OCI-M1 (cell line): ENCODE measurements around the gene PVALEF.

Source experiments
- DNase-seq: peaks from one replicate; lab custom pipeline; 2025; lab: John Stamatoyannopoulos, UW

The PVALEF gene

GRCh38 chr17:81196505-81197408, 31.4 kb downstream of the PVALEF start:
- DNase-seq: no peak

DNA sequence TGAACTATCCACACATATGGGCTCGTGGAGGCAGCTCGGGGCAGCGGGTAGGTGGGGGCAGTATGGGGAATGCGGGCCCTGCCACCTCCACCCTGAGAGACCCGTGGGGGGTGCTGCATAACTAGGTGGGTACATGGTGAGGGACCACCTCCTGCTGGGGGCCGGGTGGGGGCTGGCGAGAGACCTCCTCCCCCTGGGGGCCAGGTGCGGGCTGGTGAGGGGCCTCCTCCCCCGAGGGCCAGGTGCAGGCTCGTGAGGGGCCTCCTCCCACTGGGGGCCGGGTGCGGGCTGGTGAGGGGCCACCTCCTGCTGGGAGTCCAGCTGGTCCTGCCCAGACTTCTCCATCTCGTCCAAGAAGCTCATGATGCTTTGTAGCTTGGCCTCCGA, 32.1 kb downstream of the PVALEF start:
- no peak for DNase-seq

DNA sequence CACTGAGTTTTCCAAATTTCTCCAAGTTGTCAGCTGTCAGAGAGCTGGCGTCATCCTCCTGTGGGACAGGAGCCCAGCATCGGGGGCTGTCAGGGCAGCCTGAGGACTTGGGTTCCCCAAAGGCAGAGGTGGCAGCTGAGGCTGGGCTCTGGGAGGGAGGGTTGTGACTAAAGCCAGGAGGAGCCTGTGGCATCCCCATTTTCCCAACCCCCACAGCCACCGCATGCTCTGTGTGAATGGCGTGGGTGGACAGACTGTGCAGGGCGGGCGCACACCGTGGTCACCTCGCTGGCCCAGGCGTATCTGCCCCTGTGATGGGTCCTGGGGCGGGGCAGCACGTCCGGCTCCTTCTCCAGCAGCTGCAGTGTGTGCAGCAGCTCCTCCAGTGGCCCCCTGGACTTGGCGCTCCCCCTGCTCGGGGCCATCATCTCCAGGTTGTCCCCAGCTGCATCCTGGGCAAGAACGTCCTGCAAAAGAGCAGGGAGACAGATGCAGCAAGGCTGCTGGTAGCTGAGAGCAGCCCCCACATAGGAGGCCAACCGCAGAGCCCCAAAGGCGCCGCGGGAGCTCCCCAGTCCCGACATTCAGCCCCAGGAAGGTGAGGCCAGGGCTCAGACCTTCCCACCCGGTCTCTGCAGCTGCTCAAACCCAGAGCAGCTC, 32.7 kb downstream of the PVALEF start:
- no peak for DNase-seq

GRCh38 chr17:81198826-81199481, 33.6 kb downstream of the PVALEF start:
- no peak for DNase-seq

DNA sequence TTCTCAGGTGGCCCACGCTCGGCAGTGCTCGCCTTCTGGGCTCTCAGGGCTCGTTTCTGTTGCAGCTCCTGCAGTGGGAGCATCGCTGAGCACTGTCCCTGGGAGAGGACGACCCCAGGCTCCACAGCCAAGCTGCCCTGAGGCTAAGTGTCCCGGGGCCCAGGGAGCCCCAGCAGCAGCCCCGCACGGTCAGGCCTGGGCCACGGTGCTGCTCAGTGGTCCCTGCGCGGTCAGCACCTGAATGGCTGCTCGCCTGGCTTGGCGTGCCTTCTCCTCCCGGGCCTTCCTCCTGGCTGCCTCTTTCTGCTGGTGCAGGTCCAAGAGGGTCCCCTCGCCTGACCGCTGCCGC, 34.1 kb downstream of the PVALEF start:
- DNase-seq: no peak

DNA sequence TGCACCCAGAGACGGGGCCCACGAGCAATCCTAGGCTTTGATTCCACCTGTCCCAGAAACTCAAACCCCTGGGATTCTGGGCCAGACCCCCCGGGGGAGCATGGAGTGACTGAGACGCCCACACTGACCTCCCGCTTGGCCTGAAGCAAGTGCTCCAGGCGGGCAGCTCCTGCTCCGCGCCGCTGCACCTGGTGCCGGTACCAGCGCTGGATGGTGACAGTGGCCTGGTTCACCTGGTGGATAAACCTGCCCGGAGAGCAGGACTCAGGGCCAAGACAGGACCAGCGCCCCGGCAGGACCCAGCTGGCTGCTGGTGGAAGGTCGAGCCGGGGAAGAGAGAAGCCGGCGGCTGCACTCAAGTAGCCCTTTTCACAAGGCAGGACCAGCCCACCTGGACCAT, 34.9 kb downstream of the PVALEF start:
- no peak for DNase-seq

DNA sequence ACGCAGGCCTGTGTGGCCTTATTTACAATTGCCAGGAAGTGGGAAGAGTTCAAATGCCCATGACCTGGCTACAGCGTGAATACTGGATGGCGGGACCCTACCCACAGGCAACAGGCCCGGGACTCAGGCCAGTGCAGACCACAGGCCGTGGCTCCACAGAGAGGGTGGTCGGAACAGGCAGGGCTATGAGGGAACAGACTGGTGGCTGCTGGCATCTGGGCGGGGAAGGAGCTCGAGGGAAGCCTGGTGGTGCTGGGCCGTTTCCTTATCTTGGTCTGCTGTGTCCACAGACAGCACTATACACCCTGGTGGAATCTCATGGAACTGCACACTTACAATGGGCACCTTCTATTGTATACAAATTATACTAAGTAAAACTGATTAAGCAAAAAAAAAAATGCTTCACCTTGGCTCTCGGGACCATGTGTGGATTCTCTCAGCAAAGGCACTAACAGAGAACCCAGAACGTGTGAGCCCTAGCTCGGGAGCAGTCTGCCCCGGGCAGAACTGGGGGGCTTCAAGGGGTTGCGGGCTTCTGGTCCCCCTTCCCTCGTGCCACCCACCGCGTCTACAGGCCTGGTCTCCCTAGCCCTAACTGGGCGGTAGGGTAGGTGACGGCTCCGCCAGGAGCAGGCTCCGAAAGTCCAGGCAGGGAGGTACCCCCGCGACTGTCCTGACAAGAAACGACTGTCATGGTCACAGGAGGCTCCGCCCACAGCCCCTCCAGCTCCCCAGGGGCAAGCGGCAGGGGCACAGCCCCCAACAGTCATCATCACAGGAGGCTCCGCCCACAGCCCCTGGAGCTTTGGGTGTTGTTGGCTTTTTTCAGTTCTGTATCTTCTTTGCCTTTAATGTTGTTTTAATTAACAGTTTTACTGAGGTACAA, 35.6 kb downstream of the PVALEF start:
- DNase-seq: peak; percentile 91

DNA sequence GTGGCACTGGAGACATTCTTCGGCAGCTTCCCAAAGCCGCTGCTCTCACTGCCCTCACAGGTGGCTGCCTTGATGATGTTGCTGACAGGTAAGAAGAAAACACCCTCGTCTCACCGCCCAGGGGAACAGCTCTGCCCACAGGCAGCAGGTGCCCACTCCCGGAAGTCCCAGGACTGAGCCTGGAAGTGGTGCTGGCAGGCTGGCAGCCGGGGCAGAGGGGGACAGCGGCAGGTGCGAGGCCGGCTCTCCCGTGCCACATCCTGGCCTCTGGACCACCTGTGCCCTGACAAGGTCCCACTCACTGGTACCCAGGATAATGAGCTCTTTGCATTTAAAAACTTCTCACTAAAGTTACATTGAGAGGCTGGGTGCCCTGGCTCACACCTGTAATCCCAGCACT, 37.0 kb downstream of the PVALEF start:
- no peak for DNase-seq

DNA sequence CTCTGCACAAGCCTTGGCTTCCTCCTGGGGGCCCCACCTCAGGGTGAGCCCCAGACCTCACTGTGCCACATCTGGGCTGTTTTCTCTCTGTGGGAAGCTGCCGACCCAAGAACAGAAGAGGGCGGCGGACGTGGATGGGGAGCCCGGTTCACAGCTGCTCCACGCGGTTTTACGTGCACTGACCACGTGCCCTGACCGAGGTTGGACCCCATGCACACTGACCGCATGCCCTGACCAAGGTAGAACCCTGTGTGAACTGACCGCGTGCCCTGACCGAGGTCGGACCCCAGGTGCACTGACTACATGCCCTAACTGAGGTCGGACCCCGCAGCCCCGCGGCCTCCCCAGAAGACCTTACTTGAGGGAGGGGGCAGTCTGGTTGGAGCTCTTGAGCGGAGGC, 37.8 kb downstream of the PVALEF start:
- no peak for DNase-seq

DNA sequence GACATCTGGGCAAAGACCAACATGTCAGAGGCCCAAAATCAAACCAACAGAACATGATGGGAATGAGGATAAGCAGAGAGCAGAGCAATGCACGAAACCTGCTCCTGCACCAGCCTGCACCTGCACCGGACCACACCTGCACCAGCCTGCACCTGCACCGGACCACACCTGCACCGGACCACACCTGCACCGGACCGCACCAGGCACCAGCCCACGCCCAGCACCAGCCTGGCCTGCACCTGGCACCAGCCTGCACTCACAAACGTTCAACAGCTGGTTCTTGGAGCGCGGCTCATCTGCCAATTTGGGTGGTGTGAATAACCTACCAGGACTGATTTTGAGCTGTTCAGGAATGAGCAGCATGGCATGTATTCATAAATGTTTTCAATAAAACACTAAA, 39.3 kb downstream of the PVALEF start:
- no peak for DNase-seq

- DNase-seq: no peak
Measured at GRCh38 chr17:81206166-81206565, 40.9 kb downstream of the PVALEF start.

DNA sequence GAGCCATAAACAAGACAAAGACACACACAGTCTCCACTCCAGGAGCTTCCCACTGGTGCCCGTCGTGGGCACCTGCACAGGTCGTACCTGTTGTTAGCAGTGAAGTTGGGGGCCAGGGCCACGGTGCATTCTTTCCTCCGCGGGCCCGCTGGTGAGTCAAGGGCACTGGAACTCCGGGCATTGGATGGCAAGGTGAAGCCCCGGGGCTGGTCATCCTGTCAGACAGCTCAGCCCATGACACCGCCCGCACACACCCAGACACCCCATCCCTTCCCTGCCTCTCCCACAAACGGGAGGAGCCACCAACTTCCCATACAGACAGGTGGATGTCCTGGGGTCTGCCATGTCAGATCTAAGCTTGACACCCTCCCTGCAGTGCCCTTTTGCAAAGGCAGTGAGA, 41.4 kb downstream of the PVALEF start:
- no peak for DNase-seq

DNA sequence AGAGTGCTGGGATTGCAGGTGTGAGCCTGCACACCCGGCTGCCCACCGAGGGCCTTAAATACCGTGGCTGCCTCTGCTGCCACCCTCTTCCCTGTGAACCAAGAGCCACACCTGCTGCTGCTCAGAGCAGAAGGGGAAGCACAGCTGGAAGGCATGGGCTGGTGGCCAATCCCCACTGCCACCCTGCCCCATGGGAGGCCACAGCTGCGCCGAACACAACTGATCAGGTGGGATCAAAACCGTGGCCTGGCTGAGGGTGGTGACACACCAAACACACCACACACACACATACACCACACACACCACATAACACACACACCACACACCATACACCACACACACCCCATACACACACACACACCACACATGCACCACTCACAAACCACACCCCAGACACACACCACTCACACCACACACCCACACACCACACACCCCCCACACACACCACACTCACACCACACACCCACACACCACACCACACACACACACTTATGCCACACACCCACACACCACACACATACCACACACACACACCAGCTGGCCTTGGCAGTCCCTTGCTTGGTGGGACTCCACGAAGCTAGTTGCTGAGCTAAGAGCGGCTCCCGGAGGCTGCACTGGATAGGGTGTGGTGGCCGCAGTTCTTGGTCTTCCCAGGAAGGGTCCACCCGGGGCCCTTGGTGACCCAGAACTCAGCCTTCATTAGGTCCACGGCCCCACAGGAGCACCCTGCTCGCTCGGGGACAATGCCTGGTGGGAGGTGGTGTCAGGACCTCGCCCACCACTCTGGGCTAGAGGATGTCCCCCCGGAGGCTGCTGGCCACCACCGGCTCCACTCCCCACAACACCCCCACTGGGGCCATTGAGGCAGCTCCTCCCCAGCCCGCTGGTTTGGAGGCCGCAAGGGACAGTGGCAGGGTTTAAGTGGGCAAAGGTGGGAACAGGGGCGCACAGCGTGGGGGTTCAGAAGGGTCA, 42.6 kb downstream of the PVALEF start:
- DNase-seq: no peak

GRCh38 chr17:81208651-81209050, 43.3 kb downstream of the PVALEF start:
- DNase-seq: no peak

DNA sequence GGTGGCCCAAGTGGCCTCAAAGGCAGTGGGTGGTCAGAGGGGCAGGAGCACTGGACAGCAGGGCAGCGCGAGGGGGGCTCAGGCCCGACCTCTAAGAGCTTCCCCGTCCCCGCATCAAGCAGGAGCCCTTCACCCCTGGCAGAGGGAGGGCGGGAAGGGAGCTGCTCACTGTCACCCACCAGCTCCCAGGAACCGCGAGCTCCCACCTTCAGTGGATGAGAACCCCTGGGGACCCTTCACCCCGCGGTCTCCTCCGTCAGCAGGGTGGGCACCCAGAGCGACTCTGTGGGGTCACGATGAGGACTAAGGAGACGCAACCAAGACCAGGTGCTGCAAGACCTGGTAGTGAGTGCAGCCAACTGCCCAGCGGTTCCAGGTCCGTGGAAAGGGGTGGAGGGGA, 43.8 kb downstream of the PVALEF start:
- DNase-seq: no peak

DNA sequence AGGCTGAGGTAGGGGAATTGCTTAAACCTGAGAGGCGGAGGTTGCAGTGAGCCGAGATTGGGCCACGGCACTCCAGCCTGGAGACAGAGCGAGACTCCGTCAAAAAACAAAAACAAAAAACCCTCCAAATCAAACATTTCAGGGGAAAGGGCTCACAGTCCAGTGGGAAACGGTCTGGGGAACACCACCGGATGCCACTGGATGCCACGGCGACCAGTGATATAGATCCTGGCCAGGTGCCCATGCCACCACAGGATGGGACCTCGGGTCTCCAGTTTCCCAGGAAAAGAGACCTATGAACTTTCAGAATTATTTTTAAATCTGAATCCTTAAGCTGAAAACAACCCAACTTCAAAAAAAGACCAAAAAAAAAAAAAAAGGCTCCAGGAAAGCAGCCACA, 45.2 kb downstream of the PVALEF start:
- DNase-seq: no peak

- no peak for DNase-seq
Measured at GRCh38 chr17:81210868-81211267, 45.6 kb downstream of the PVALEF start.

GRCh38 chr17:81212365-81212764, 47.1 kb downstream of the PVALEF start:
- DNase-seq: no peak

DNA sequence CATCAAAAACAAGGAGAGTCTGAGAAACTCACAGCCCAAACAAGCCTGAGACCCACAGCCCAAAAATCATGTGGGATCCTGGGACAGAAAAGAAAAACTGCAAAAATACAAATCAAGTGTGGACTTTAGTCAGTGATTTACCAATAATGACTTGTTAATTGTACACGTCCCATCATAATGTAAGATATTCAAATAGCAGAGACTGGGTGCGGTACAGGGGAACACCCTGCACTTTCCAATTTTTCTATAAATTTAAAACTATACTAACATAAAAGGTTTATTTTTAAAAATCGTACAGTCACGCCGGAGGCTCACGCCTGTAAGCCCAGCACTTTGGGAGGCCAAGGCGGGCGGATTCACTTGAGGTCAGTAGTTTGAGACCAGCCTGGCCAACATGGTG, 48.7 kb downstream of the PVALEF start:
- no peak for DNase-seq

DNA sequence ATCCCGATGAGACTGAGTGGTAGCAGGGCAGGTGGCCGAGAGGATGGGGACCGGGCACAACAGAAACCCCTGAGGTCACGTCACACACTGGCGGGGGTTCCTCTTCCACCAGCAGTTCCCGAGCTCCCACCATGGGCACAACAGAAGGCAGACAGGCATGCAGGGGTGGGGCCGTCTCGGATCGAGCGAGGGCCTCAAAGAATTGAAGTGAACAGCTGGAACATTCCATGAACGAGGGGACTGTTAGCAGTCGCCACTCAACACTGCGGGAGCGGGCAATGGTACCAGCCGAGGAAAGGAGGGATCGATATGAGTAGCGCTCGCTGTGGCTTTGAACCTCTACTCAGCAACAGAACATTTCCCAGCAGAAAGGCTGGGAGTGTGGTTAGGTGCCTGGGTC, 52.2 kb downstream of the PVALEF start:
- no peak for DNase-seq

DNA sequence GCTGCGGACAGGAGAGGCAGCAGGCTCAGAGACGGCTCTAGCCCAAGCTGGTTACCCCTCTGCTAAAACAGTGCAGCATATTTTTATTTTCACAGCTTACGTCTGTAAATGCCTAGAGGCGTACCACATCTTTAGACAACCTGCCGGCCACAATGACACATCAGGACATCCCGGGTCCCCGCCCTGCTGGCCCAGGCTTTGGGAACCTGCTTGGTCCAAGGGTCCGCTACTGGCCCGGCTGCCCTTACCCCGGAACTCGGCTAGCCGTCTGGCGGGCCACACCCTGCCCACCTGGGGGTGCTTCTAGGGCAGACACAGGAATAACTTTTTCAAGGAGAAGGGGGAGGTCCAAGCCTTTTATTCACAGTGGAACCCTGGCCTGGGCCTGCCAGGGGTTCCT, 53.2 kb downstream of the PVALEF start:
- DNase-seq: no peak
